ENCODE results near the gene BABAM2. TPM values are rescaled to one million over a fixed set of nuclear protein-coding genes. Genes with fewer than 3 reads are reported as not detected.

The BABAM2 gene
- total and polyA plus RNA-seq, 4 donors, result 9.9 to 17.0 (median 13.9) TPM

- DNase-seq (ENCODE audit: low spot score), result no peak
- Histone ChIP-seq H3K4me1 (ENCODE audit: control insufficient read depth in 4 of 4, insufficient read depth in 4 of 4, low read length in 3 of 4) (no peaks in the 10 kb centered on the region), H3K36me3 (ENCODE audit: control insufficient read depth in 4 of 4, insufficient read depth in 3 of 4, low read depth in 1 of 4, low read length in 3 of 4) (no peaks in the 10 kb centered on the region), H3K4me3 (ENCODE audit: low read depth in 1 of 3, low read length in 3 of 3) (no peak overlapping the region), H3K27ac (ENCODE audit: low read depth in 1 of 2, low read length in 2 of 2) (no peak overlapping the region), H3K9me3 (ENCODE audit: control insufficient read depth in 4 of 4, low read length in 3 of 4) (no peaks in the 10 kb centered on the region), H3K9ac (ENCODE audit: low read depth in 1 of 2, low read length in 2 of 2) (no peak overlapping the region), H3K27me3 (ENCODE audit: control insufficient read depth in 4 of 4, insufficient read depth in 4 of 4, low read length in 3 of 4) (no peaks in the 10 kb centered on the region)
- WGBS, result 78% methylated on average over 11 of the region's 11 CpGs
- TF ChIP-seq RXRA (IDR thresholded peaks at IDR 0.05) (no peak), YY1 (IDR thresholded peaks at IDR 0.05) (no peak), HNF4G (IDR thresholded peaks at IDR 0.05) (no peak), FOXA2 (IDR thresholded peaks at IDR 0.05) (no peak), NR2F2 (IDR thresholded peaks at IDR 0.05) (no peak), SP1 (IDR thresholded peaks at IDR 0.05) (no peak), JUND (IDR thresholded peaks at IDR 0.05) (no peak), FOXA1 (IDR thresholded peaks at IDR 0.05) (no peak), EGR1 (IDR thresholded peaks at IDR 0.05; ENCODE audit: low read depth in 2 of 2) (no peak), HNF4A (conservative IDR thresholded peaks at IDR 0.05) (no peak), ZBTB33 (IDR thresholded peaks at IDR 0.05) (no peak), REST (IDR thresholded peaks at IDR 0.05) (no peak), ATF3 (IDR thresholded peaks at IDR 0.05) (no peak)
Observed at GRCh38 chr2:27929916-27930486, 39.5 kb downstream of the BABAM2 start.

GRCh38 chr2:27931361-27931950 is 40.9 kb downstream of the BABAM2 start:
- no peak overlapping the region for H3K27ac ChIP-seq (ENCODE audit: low read depth in 1 of 2, low read length in 2 of 2)
- no peaks in the 10 kb centered on the region for H3K9me3 ChIP-seq (ENCODE audit: control insufficient read depth in 4 of 4, low read length in 3 of 4)
- no peaks in the 10 kb centered on the region for H3K36me3 ChIP-seq (ENCODE audit: control insufficient read depth in 4 of 4, insufficient read depth in 3 of 4, low read depth in 1 of 4, low read length in 3 of 4)
- DNase-seq (ENCODE audit: low spot score), result no peak
- H3K4me1 ChIP-seq (ENCODE audit: control insufficient read depth in 4 of 4, insufficient read depth in 4 of 4, low read length in 3 of 4), result no peaks in the 10 kb centered on the region
- H3K4me3 ChIP-seq (ENCODE audit: low read depth in 1 of 3, low read length in 3 of 3), result no peak overlapping the region
- no peak overlapping the region for H3K9ac ChIP-seq (ENCODE audit: low read depth in 1 of 2, low read length in 2 of 2)
- no peaks in the 10 kb centered on the region for H3K27me3 ChIP-seq (ENCODE audit: control insufficient read depth in 4 of 4, insufficient read depth in 4 of 4, low read length in 3 of 4)
- WGBS, result 81% methylated on average over 4 of the region's 4 CpGs
- TF ChIP-seq GABPA (IDR thresholded peaks at IDR 0.05 in 1 of 2, conservative IDR thresholded peaks at IDR 0.05 in 1 of 2), result no peak
- no peak for TF ChIP-seq ATF3 (IDR thresholded peaks at IDR 0.05)
- TF ChIP-seq CTCF (IDR thresholded peaks at IDR 0.05; ENCODE audit: low read depth, low read length, missing input control), result no peak
- TF ChIP-seq JUND (IDR thresholded peaks at IDR 0.05), result no peak
- no peak for TF ChIP-seq HNF4A (conservative IDR thresholded peaks at IDR 0.05)
- no peak for TF ChIP-seq NR2F2 (IDR thresholded peaks at IDR 0.05)
- no peak for TF ChIP-seq ZBTB33 (IDR thresholded peaks at IDR 0.05)
- no peak for TF ChIP-seq HNF4G (IDR thresholded peaks at IDR 0.05)
- no peak for TF ChIP-seq FOXA2 (IDR thresholded peaks at IDR 0.05)
- TF ChIP-seq RXRA (IDR thresholded peaks at IDR 0.05), result no peak
- TF ChIP-seq RAD21 (IDR thresholded peaks at IDR 0.05), result no peak
- no peak for TF ChIP-seq TAF1 (conservative IDR thresholded peaks at IDR 0.05)
- TF ChIP-seq REST (IDR thresholded peaks at IDR 0.05), result no peak
- TF ChIP-seq YY1 (IDR thresholded peaks at IDR 0.05), result no peak

Data from liver (tissue), 9 donors.